T-helper 9 cell (primary cell): Measurements from ENCODE around the gene CXXC1.
"Not testable (repeated sequence)": the region's sequence is repeated elsewhere in the genome, so short reads cannot be mapped to it uniquely, and the experiment has no call there.

ENCODE experiments used
- DNase-seq: peaks from one replicate; pipeline ENCODE4 v3.0.0-alpha.2; 2020
- total RNA-seq, 2 donors: gene quantifications; one replicate each; lab custom pipeline; 2026; lab: John Stamatoyannopoulos, UW

Gene CXXC1
- 69.0 to 107 reads per million in 2 donors for total RNA-seq

GRCh38 chr18:50287441-50288347 lies at the start of gene CXXC1:
Gene CXXC1, minus strand, starts transcription at chr18:50287692. Its CDS starts 103 bp downstream, at chr18:50287589.
- DNase-seq = peak; percentile 95

GRCh38 chr18:50334546-50335152 lies 47.2 kb upstream of the CXXC1 start:
- no peak for DNase-seq

GRCh38 chr18:50331691-50332090 lies 44.2 kb upstream of the CXXC1 start:
- no peak for DNase-seq

GRCh38 chr18:50330176-50330575 lies 42.7 kb upstream of the CXXC1 start:
- DNase-seq = no peak

GRCh38 chr18:50327983-50328382 lies 40.5 kb upstream of the CXXC1 start:
- no peak for DNase-seq

GRCh38 chr18:50320719-50321118 lies 33.2 kb upstream of the CXXC1 start:
- DNase-seq = no peak

- no peak for DNase-seq
Measured at GRCh38 chr18:50315100-50315871, 27.8 kb upstream of the CXXC1 start.

GRCh38 chr18:50313873-50314460 lies 26.5 kb upstream of the CXXC1 start:
- DNase-seq = no peak

GRCh38 chr18:50313031-50313607 lies 25.6 kb upstream of the CXXC1 start:
- DNase-seq = no peak

GRCh38 chr18:50312296-50313030 lies 25.0 kb upstream of the CXXC1 start:
- no peak for DNase-seq

GRCh38 chr18:50311650-50312049 lies 24.2 kb upstream of the CXXC1 start:
- DNase-seq = no peak

- no peak for DNase-seq
Measured at GRCh38 chr18:50310080-50310479, 22.6 kb upstream of the CXXC1 start.

GRCh38 chr18:50308851-50309250 lies 21.4 kb upstream of the CXXC1 start:
- DNase-seq = not testable (repeated sequence)

GRCh38 chr18:50307738-50308470 lies 20.4 kb upstream of the CXXC1 start:
- peak; percentile 84 for DNase-seq

GRCh38 chr18:50307400-50307737 lies 19.9 kb upstream of the CXXC1 start:
- no peak for DNase-seq

GRCh38 chr18:50306944-50307343 lies 19.5 kb upstream of the CXXC1 start:
- DNase-seq = no peak

GRCh38 chr18:50301074-50301473 lies 13.6 kb upstream of the CXXC1 start:
- DNase-seq = no peak

- no peak for DNase-seq
Measured at GRCh38 chr18:50299626-50300388, 12.3 kb upstream of the CXXC1 start.

GRCh38 chr18:50298443-50299284 lies 11.2 kb upstream of the CXXC1 start:
- no peak for DNase-seq
